Cardiac fibroblast (primary cell): ENCODE data around the gene STAT5B.
A peak's percentile ranks its signal among the peaks of the same experiment; 100 is the strongest.
"Not testable (repeated sequence)": the region's sequence is repeated elsewhere in the genome, so short reads cannot be mapped to it uniquely, and the experiment has no call there.

ENCODE experiments used
- DNase-seq, 2 donors: peaks; one replicate each; pipeline versions ENCODE4 v3.0.0 to v3.0.0-alpha.2; 2010; ENCODE audit warnings: low read depth in 2 of 2
- H3K4me3 ChIP-seq, 2 donors: replicated peaks in 1 of 2; 1 replicate in 1 of 2; 2 replicates in 1 of 2; pipeline ENCODE4 v1.5.1; 2011; ENCODE audit warnings: low read depth in 2 of 2, low read length in 2 of 2, mild to moderate bottlenecking in 2 of 2, moderate library complexity in 1 of 2
- CTCF ChIP-seq: IDR thresholded peaks from one replicate; pipeline ENCODE4 v1.5.1; 2011; ENCODE audit warnings: low read depth, mild to moderate bottlenecking, low read length, inconsistent platforms

The STAT5B gene

GRCh38 chr17:42248351-42249179 is 27.6 kb downstream of the STAT5B start:
- H3K4me3 ChIP-seq, result peak overlapping the region; percentile 6 to 43
- TF ChIP-seq CTCF, result no peak
- peak; percentile 94 to 99 for DNase-seq

- H3K4me3 ChIP-seq, result no peak overlapping the region
- DNase-seq, result peak; percentile 69 to 85
- no peak for TF ChIP-seq CTCF
Measured at GRCh38 chr17:42247734-42248133, 28.5 kb downstream of the STAT5B start.

GRCh38 chr17:42246515-42246914 is 29.7 kb downstream of the STAT5B start:
- peak in 1 of 2 donors; percentile 48 for DNase-seq

GRCh38 chr17:42245183-42245582 is 31.0 kb downstream of the STAT5B start:
- DNase-seq, H3K4me3 ChIP-seq: not testable (repeated sequence)

More at GRCh38 chr17:42246515-42246914, 29.7 kb downstream of the STAT5B start:
- TF ChIP-seq CTCF, result no peak
- H3K4me3 ChIP-seq, result no peak overlapping the region

- H3K4me3 ChIP-seq, DNase-seq: not testable (repeated sequence)
Measured at GRCh38 chr17:42244116-42244515, 32.1 kb downstream of the STAT5B start.

- no peak for DNase-seq
- no peak overlapping the region for H3K4me3 ChIP-seq
- no peak for TF ChIP-seq CTCF
Measured at GRCh38 chr17:42243493-42243982, 32.7 kb downstream of the STAT5B start.

GRCh38 chr17:42241871-42242270 is 34.3 kb downstream of the STAT5B start:
- no peak for DNase-seq
- no peak for TF ChIP-seq CTCF
- H3K4me3 ChIP-seq, result no peak overlapping the region

GRCh38 chr17:42240863-42241262 is 35.3 kb downstream of the STAT5B start:
- not testable (repeated sequence) for H3K4me3 ChIP-seq

More at GRCh38 chr17:42240863-42241262, 35.3 kb downstream of the STAT5B start:
- peak in 1 of 2 donors; percentile 36 for DNase-seq
